ENCODE data around the gene RIGI.

RIGI gene

DNA sequence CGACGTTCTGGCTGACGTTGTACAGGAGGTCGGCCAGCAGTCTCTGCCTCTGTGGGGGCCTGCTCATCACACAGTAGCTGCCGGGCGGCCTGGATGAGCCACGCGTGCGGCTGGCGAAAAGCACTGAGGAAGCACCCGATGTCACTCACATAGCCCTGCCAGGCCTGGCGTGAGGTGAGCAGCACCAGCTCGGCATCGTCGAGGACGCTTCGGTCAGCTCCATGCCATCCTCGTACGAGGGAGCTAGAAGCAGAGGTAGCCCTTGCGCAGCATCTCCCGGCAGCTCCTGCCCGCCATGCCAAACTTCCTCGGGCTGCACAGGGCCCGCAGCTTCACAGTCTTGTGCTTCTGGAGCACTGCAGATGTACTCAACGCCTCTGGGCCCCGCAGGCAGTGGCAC, 40.8 kb upstream of the RIGI start:
- H3K9me3 ChIP-seq (ENCODE audit: insufficient read depth, low read depth, low read length), result no peaks in the 10 kb centered on the region
- TF ChIP-seq EZH2phosphoT487 (IDR thresholded peaks at IDR 0.05; ENCODE audit: borderline replicate concordance) (no peak), CTCF (conservative IDR thresholded peaks at IDR 0.05; ENCODE audit: low read length) (no peak)
- H3K79me2 ChIP-seq (ENCODE audit: insufficient read depth, low read length), result peaks cover 43% of the 10 kb centered on the region
- H4K20me1 ChIP-seq (ENCODE audit: insufficient read depth, low read length, poor library complexity, severe bottlenecking), result peaks cover 11% of the 10 kb centered on the region
- peaks cover 21% of the 10 kb centered on the region; the same call in 1 of the 2 replicates for H3K36me3 ChIP-seq (ENCODE audit: insufficient read depth, low read length)
- no peak overlapping the region for H3K4me3 ChIP-seq (ENCODE audit: low read length, poor library complexity, severe bottlenecking)
- H3K9ac ChIP-seq (ENCODE audit: low read depth, low read length, poor library complexity, severe bottlenecking), result no peak overlapping the region
- peaks cover 20% of the 10 kb centered on the region for H3K4me1 ChIP-seq (ENCODE audit: insufficient read depth, low read length, poor library complexity, severe bottlenecking)
- H3K27me3 ChIP-seq (ENCODE audit: insufficient read depth, low read length, poor library complexity, severe bottlenecking), result no peaks in the 10 kb centered on the region
- no peak overlapping the region for H2AFZ ChIP-seq (ENCODE audit: low read length)
- no peaks in the 10 kb centered on the region for H3K9me2 ChIP-seq (replicated peaks; ENCODE audit: low read depth, low read length)
- no peak overlapping the region for H3K4me2 ChIP-seq (ENCODE audit: low read depth, low read length, poor library complexity, severe bottlenecking)
- no peaks in the 10 kb centered on the region for H3F3A ChIP-seq (ENCODE audit: low read depth)

- no peak overlapping the region for H2AFZ ChIP-seq (ENCODE audit: low read length)
- H3K9me2 ChIP-seq (replicated peaks; ENCODE audit: low read depth, low read length), result no peaks in the 10 kb centered on the region
- H3F3A ChIP-seq (ENCODE audit: low read depth), result no peaks in the 10 kb centered on the region
- H3K4me2 ChIP-seq (ENCODE audit: low read depth, low read length, poor library complexity, severe bottlenecking), result no peak overlapping the region
- H3K9me3 ChIP-seq (ENCODE audit: insufficient read depth, low read depth, low read length), result no peaks in the 10 kb centered on the region
- peaks cover 5% of the 10 kb centered on the region for H4K20me1 ChIP-seq (ENCODE audit: insufficient read depth, low read length, poor library complexity, severe bottlenecking)
- H3K27me3 ChIP-seq (ENCODE audit: insufficient read depth, low read length, poor library complexity, severe bottlenecking), result no peaks in the 10 kb centered on the region
- H3K79me2 ChIP-seq (ENCODE audit: insufficient read depth, low read length), result peaks cover 35% of the 10 kb centered on the region
- TF ChIP-seq CTCF (conservative IDR thresholded peaks at IDR 0.05; ENCODE audit: low read length) (no peak), EZH2phosphoT487 (IDR thresholded peaks at IDR 0.05; ENCODE audit: borderline replicate concordance) (no peak)
- no peak overlapping the region for H3K9ac ChIP-seq (ENCODE audit: low read depth, low read length, poor library complexity, severe bottlenecking)
- peaks cover 21% of the 10 kb centered on the region; the same call in 1 of the 2 replicates for H3K36me3 ChIP-seq (ENCODE audit: insufficient read depth, low read length)
- H3K4me3 ChIP-seq (ENCODE audit: low read length, poor library complexity, severe bottlenecking), result no peak overlapping the region
- H3K4me1 ChIP-seq (ENCODE audit: insufficient read depth, low read length, poor library complexity, severe bottlenecking), result peaks cover 14% of the 10 kb centered on the region
Observed at GRCh38 chr9:32565967-32566366, 40.0 kb upstream of the RIGI start.

DNA sequence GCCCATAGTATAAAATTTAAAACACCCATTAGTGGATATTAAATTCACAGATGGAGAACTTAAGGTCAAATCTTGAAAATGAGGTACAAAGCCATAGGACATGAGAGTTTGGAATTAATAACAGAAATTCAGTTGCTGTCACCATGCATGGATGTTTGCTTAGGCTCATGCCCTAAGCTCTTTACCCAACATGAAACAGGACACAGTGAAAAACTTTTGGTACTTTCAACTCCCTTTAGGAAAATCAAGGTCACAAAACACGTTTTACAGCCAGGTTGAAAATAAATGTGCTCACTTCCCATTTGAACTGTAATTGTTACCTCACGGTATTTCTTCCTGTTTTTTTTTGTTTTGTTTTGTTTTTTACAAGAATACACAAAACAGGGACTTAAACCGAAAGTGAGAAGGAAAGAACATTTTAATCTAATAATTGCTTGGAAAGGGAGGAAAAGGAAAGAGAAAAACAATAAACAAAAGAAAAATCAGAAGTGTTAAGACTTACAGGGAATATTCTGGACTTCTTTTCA, 32.5 kb upstream of the RIGI start:
- H3K27me3 ChIP-seq (ENCODE audit: insufficient read depth, low read length, poor library complexity, severe bottlenecking), result no peaks in the 10 kb centered on the region
- TF ChIP-seq EZH2phosphoT487 (IDR thresholded peaks at IDR 0.05; ENCODE audit: borderline replicate concordance), result no peak
- TF ChIP-seq CTCF (conservative IDR thresholded peaks at IDR 0.05; ENCODE audit: low read length), result no peak
- H3K9me3 ChIP-seq (ENCODE audit: insufficient read depth, low read depth, low read length), result no peaks in the 10 kb centered on the region
- no peaks in the 10 kb centered on the region; the same call in 1 of the 2 replicates for H3F3A ChIP-seq (ENCODE audit: low read depth)
- H3K4me3 ChIP-seq (ENCODE audit: low read length, poor library complexity, severe bottlenecking), result no peak overlapping the region
- no peaks in the 10 kb centered on the region for H3K9me2 ChIP-seq (replicated peaks; ENCODE audit: low read depth, low read length)
- H3K4me2 ChIP-seq (ENCODE audit: low read depth, low read length, poor library complexity, severe bottlenecking), result no peak overlapping the region
- no peaks in the 10 kb centered on the region for H3K36me3 ChIP-seq (ENCODE audit: insufficient read depth, low read length)
- H2AFZ ChIP-seq (ENCODE audit: low read length), result no peak overlapping the region
- peaks cover 5% of the 10 kb centered on the region for H4K20me1 ChIP-seq (ENCODE audit: insufficient read depth, low read length, poor library complexity, severe bottlenecking)
- no peak overlapping the region for H3K9ac ChIP-seq (ENCODE audit: low read depth, low read length, poor library complexity, severe bottlenecking)
- H3K4me1 ChIP-seq (ENCODE audit: insufficient read depth, low read length, poor library complexity, severe bottlenecking), result peaks cover 10% of the 10 kb centered on the region
- peaks cover 25% of the 10 kb centered on the region; the same call in 1 of the 2 replicates for H3K79me2 ChIP-seq (ENCODE audit: insufficient read depth, low read length)

Measured in Loucy (cell line).